A549 (cell line): Measurements from ENCODE around the gene KCNMA1. TPM values are rescaled to one million over a fixed set of nuclear protein-coding genes. Genes with fewer than 3 reads are reported as not detected.

Source experiments
- ATAC-seq, 2 experiments: fragments of 200-7000 bp in 1 of 2; fragments of >200 bp in 1 of 2; cut with Nextera tagmentation in 1 of 2; cut with Tn5 transposase in 1 of 2; 3 replicates each; pipeline versions ENCODE4 v1.8.0 to v1.9.1; 2018 to 2020; ENCODE audit warnings: mild to moderate bottlenecking in 1 of 2, moderate library complexity in 1 of 2
- CTCF ChIA-PET: fragments of 300-600 bp; sonication (Branson Sonifier 250); formaldehyde crosslinking; extraction: SDS; loops from one replicate; lab custom pipeline; 2021; ENCODE audit warnings: antibody characterized with exemption, inconsistent platforms; lab: Yijun Ruan, JAX
- POLR2A ChIA-PET: fragments of 350-600 bp; formaldehyde crosslinking; extraction: SDS; loops from one replicate; lab custom pipeline; 2021; ENCODE audit warnings: antibody characterized with exemption, inconsistent platforms; lab: Yijun Ruan, JAX
- DNase-seq, 2 experiments: peaks; one replicate each; pipeline versions ENCODE4 v3.0.0 to v3.0.0-alpha.2; 2011 to 2016; ENCODE audit warnings: low read depth in 1 of 2, low spot score in 1 of 2
- FAIRE-seq: peaks from 2 replicates; lab custom pipeline; 2011; peaks lifted over from hg19 to GRCh38; lab: Jason Lieb, UNC
- H3K27ac ChIP-seq, 2 experiments: fragments of >200 bp; sonication (Bioruptor Twin); formaldehyde crosslinking; 3 replicates each; pipeline ENCODE4 v1.5.1; 2016 to 2017
- H3K4me1 ChIP-seq: fragments of >200 bp; sonication (Bioruptor Twin); formaldehyde crosslinking; 3 replicates; pipeline ENCODE4 v1.6.1; 2016
- H3K4me2 ChIP-seq: fragments of >200 bp; sonication (Bioruptor Twin); formaldehyde crosslinking; 3 replicates; pipeline ENCODE4 v1.6.1; 2016
- H3K4me3 ChIP-seq: fragments of >200 bp; sonication (Bioruptor Twin); formaldehyde crosslinking; 3 replicates; pipeline ENCODE4 v1.5.1; 2016
- H3K9me3 ChIP-seq: fragments of >200 bp; sonication (Bioruptor Twin); formaldehyde crosslinking; 3 replicates; pipeline ENCODE4 v1.6.1; 2016
- CBX8 ChIP-seq: fragments of 200-600 bp; sonication (generic); IDR thresholded peaks from 2 replicates; pipeline ENCODE4 v1.6.1; 2016
- CEBPB ChIP-seq, 2 experiments: fragments of >200 bp in 1 of 2; sonication (Bioruptor Twin) in 1 of 2; formaldehyde crosslinking in 1 of 2; IDR thresholded peaks; 2 replicates each; pipeline ENCODE4 v1.6.1; 2012 to 2016
- ESRRA ChIP-seq: fragments of 150-350 bp; IDR thresholded peaks from 2 replicates; pipeline ENCODE4 v1.6.1; 2014; ENCODE audit warnings: mild to moderate bottlenecking, low read length, borderline replicate concordance
- FOSL2 ChIP-seq, 2 experiments: fragments of 450-650 bp in 1 of 2; fragments of >200 bp in 1 of 2; sonication (Bioruptor Twin) in 1 of 2; formaldehyde crosslinking; IDR thresholded peaks; 2 replicates each; pipeline versions ENCODE4 v1.5.0 to v1.6.1; 2016 to 2020; ENCODE audit warnings: mild to moderate bottlenecking in 1 of 2, moderate library complexity in 1 of 2
- GATA3 ChIP-seq: IDR thresholded peaks from 2 replicates; pipeline ENCODE4 v1.6.1; 2012; ENCODE audit warnings: borderline replicate concordance
- HOXA7 ChIP-seq: fragments of 250-450 bp; sonication (Bioruptor Pico); IDR thresholded peaks from 2 replicates; pipeline ENCODE4 v1.5.0; 2020; ENCODE audit warnings: mild to moderate bottlenecking, moderate library complexity
- HOXB13 ChIP-seq: fragments of 250-450 bp; sonication (Bioruptor Pico); IDR thresholded peaks from 2 replicates; pipeline ENCODE4 v1.5.0; 2020; ENCODE audit warnings: low read depth, mild to moderate bottlenecking, moderate library complexity
- JUNB ChIP-seq: fragments of >200 bp; sonication (Bioruptor Twin); formaldehyde crosslinking; IDR thresholded peaks from 2 replicates; pipeline ENCODE4 v1.6.1; 2016
- MAFK ChIP-seq: fragments of 450-650 bp; IDR thresholded peaks from 2 replicates; pipeline ENCODE4 v1.6.1; 2014; ENCODE audit not compliant: partially characterized antibody
- MAZ ChIP-seq: fragments of 150-350 bp; IDR thresholded peaks from 2 replicates; pipeline ENCODE4 v1.6.1; 2014; ENCODE audit warnings: antibody characterized with exemption, low read depth, low read length, borderline replicate concordance
- MYC ChIP-seq: IDR thresholded peaks from 2 replicates; pipeline ENCODE4 v1.6.1; 2012; ENCODE audit warnings: mild to moderate bottlenecking, inconsistent platforms, low read length, improper control_type of control experiment, borderline replicate concordance
- POLR2A ChIP-seq: IDR thresholded peaks from 2 replicates; pipeline ENCODE4 v1.6.1; 2012; ENCODE audit warnings: mild to moderate bottlenecking, low read length
- RNF2 ChIP-seq: fragments of 200-600 bp; sonication (generic); IDR thresholded peaks from 2 replicates; pipeline ENCODE4 v1.6.1; 2016; ENCODE audit warnings: low read depth, mild to moderate bottlenecking, antibody characterized with exemption, moderate library complexity, borderline replicate concordance
- SREBF2 ChIP-seq: fragments of 450-650 bp; IDR thresholded peaks from 2 replicates; pipeline ENCODE4 v1.6.1; 2014; ENCODE audit warnings: mild to moderate bottlenecking, moderate library complexity
- TFCP2L1 ChIP-seq: fragments of 250-450 bp; sonication (Bioruptor Pico); IDR thresholded peaks from 2 replicates; pipeline ENCODE4 v1.5.0; 2021; ENCODE audit warnings: mild to moderate bottlenecking
- ZC3H11A ChIP-seq: fragments of 450-650 bp; IDR thresholded peaks from 2 replicates; pipeline ENCODE4 v1.6.1; 2014; ENCODE audit warnings: antibody characterized with exemption, mild to moderate bottlenecking
- WGBS: methylation state at CpG from one replicate; pipeline ENCODE4 v1.1.6; 2017; ENCODE audit errors: missing lambda C conversion rate; 5-methylcytosine and 5-hydroxymethylcytosine counted together
- polyA plus RNA-seq, 4 experiments: library from polyadenylated mRNA; depleted of rRNA in 3 of 4; stranded (reverse); fragments of >200 nt; fragmentation: RNase III in 1 of 4; extraction: RNeasy Plus Mini Kit Qiagen cat#74134 plus additional on column Dnase treatment in 1 of 4; gene quantifications; 2 replicates in 3 of 4; 3 replicates in 1 of 4; pipeline ENCODE4 v1.2.3, GENCODE V29; 2011 to 2017
- TF ChIP-seq, protein P1 (sequence below): fragments of 200-600 bp; sonication (generic); IDR thresholded peaks from 2 replicates; pipeline ENCODE4 v1.6.1; 2016; ENCODE audit warnings: antibody characterized with exemption, mild to moderate bottlenecking, moderate library complexity
- TF ChIP-seq, protein P2 (sequence below): fragments of >200 bp; sonication (Bioruptor Twin); formaldehyde crosslinking; IDR thresholded peaks from 3 replicates; pipeline ENCODE4 v1.5.1; 2016
- TF ChIP-seq, protein P3 (sequence below): fragments of >200 bp; sonication (Bioruptor Twin); formaldehyde crosslinking; IDR thresholded peaks from 2 replicates; pipeline ENCODE4 v1.6.1; 2016
- TF ChIP-seq, protein P4 (sequence below): fragments of 450-650 bp; IDR thresholded peaks from 2 replicates; pipeline ENCODE4 v1.6.1; 2014; ENCODE audit warnings: antibody characterized with exemption

Gene KCNMA1
- polyA plus RNA-seq, 2 of the 4 experiments (the other 2 are of a cell fraction), result 14.9 to 30.6 TPM

DNA sequence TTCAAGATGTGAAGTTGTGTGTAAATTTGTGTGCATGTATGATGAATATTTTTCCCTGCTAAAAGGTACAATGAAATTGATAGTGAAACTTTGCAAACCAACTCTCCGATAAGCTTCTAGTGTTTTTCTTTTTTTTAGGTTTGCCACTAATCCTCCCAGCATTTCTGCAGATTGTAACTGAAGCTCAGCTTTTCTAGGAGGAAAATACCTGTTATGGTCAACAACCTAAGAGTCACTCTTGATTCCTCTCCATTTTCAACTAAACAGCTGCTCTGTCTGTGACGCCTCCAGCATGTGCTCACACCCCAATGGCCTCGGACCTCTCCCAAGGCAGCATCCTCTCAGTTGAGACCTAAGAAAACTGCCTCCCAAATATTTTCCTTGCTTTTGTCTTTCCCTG is 406.2 kb downstream of the KCNMA1 start:
- H3K4me2 ChIP-seq, result no peak overlapping the region
- FAIRE-seq (no peak), ATAC-seq (no peak), DNase-seq (no peak)
- H3K27ac ChIP-seq, result no peak overlapping the region
- POLR2A ChIA-PET, result no interaction called here
- H3K9me3 ChIP-seq, result no peaks in the 10 kb centered on the region
- no peaks in the 10 kb centered on the region; the same call in 2 of the 3 replicates for H3K4me1 ChIP-seq
- TF ChIP-seq ESRRA, result no peak
- no peak for TF ChIP-seq MAFK
- TF ChIP-seq MYC, result no peak
- no peak for TF ChIP-seq RNF2
- no peak for TF ChIP-seq POLR2A
- TF ChIP-seq CBX8, result no peak
- no peak for TF ChIP-seq ZC3H11A
- TF ChIP-seq TFCP2L1 (CRISPR knock-in tag), result no peak
- TF ChIP-seq MAZ, result no peak
- TF ChIP-seq, all 56 proteins: peak for 0
- H3K4me3 ChIP-seq, result no peak overlapping the region
- CTCF ChIA-PET, result interaction anchor here (1.8 to 2.2 kb wide), 2 partner anchors 13 to 58 kb away, joined by 6 to 9 read pairs; no protein-coding TSS in a partner anchor
- 83% methylated on average over 3 of the region's 3 CpGs for WGBS

DNA sequence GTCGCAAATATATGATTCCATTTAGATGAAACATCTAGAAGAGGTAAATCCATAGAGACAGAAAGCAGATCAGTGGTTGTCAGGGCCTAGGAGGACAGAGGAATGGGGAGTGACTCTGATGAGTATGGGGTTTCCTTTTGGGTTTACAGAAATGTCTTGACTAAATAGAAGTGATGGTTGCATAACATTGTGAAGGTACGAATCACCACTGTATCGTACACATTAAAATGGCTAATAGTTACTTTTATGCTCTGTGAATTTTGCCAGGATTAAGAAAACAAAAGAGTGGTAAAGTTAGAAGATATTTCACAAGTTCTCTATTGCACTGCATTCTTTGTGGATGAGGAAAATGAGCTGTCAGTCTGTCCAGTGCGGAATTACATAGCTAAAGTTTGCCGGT is 407.4 kb downstream of the KCNMA1 start:
- WGBS, result 44% methylated on average over 5 of the region's 5 CpGs
- Histone ChIP-seq H3K4me3 (no peak overlapping the region), H3K27ac (peak overlapping the region in 1 of 2 experiments; percentile 16; a peak in 1 of 6 replicates), H3K9me3 (no peaks in the 10 kb centered on the region), H3K4me1 (no peaks in the 10 kb centered on the region; the same call in 2 of the 3 replicates), H3K4me2 (0 out of 3 replicates have a peak overlapping the region, but pooled peaks have one; percentile 19)
- TF ChIP-seq CEBPB (IDR thresholded peaks at IDR 0.05) (peak in 1 of 2 experiments; percentile 42; a peak in 2 of 4 replicates), JUNB (0 out of 2 replicates have a peak, but pooled peaks have one; percentile 22), HOXA7 (CRISPR knock-in tag) (no peak)
- POLR2A ChIA-PET, result no interaction called here
- CTCF ChIA-PET, result interaction anchor here (1.8 to 2.2 kb wide), 2 partner anchors 12 to 57 kb away, joined by 6 to 9 read pairs; no protein-coding TSS in a partner anchor
- FAIRE-seq (no peak), ATAC-seq (peak in 1 of 2 experiments; percentile 50; a peak in 4 of 6 replicates), DNase-seq (peak in 1 of 2 experiments; percentile 18)

DNA sequence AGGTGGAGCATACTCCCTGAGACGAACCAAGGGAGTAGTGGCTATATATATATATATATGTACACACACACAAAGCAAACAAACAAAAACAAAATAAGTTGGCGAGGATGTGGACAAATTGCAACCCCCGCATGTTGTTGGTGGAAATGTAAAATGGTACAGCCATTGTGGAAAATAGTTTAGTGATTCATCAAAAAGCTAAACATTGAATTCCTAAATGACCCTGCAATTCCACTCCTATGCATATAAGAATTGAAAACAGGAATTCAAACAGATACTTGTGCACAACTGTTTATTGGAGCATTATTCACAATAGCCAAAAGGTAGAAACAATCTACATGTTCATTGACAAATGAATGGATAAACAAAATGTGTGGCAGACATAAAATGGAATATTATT is 407.9 kb downstream of the KCNMA1 start:
- no peak for ATAC-seq
- no peak overlapping the region for H3K4me2 ChIP-seq
- H3K4me3 ChIP-seq, result no peak overlapping the region
- WGBS, result 76% methylated on average over 3 of the region's 3 CpGs
- no peak overlapping the region for H3K27ac ChIP-seq
- CTCF ChIA-PET, result interaction anchor here (2.2 kb wide), 1 partner anchor 56 kb away, joined by 9 read pairs; no protein-coding TSS in a partner anchor
- TF ChIP-seq SREBF2, result no peak
- TF ChIP-seq, protein P1, sequence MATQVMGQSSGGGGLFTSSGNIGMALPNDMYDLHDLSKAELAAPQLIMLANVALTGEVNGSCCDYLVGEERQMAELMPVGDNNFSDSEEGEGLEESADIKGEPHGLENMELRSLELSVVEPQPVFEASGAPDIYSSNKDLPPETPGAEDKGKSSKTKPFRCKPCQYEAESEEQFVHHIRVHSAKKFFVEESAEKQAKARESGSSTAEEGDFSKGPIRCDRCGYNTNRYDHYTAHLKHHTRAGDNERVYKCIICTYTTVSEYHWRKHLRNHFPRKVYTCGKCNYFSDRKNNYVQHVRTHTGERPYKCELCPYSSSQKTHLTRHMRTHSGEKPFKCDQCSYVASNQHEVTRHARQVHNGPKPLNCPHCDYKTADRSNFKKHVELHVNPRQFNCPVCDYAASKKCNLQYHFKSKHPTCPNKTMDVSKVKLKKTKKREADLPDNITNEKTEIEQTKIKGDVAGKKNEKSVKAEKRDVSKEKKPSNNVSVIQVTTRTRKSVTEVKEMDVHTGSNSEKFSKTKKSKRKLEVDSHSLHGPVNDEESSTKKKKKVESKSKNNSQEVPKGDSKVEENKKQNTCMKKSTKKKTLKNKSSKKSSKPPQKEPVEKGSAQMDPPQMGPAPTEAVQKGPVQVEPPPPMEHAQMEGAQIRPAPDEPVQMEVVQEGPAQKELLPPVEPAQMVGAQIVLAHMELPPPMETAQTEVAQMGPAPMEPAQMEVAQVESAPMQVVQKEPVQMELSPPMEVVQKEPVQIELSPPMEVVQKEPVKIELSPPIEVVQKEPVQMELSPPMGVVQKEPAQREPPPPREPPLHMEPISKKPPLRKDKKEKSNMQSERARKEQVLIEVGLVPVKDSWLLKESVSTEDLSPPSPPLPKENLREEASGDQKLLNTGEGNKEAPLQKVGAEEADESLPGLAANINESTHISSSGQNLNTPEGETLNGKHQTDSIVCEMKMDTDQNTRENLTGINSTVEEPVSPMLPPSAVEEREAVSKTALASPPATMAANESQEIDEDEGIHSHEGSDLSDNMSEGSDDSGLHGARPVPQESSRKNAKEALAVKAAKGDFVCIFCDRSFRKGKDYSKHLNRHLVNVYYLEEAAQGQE, result no peak
- TF ChIP-seq, protein P2, sequence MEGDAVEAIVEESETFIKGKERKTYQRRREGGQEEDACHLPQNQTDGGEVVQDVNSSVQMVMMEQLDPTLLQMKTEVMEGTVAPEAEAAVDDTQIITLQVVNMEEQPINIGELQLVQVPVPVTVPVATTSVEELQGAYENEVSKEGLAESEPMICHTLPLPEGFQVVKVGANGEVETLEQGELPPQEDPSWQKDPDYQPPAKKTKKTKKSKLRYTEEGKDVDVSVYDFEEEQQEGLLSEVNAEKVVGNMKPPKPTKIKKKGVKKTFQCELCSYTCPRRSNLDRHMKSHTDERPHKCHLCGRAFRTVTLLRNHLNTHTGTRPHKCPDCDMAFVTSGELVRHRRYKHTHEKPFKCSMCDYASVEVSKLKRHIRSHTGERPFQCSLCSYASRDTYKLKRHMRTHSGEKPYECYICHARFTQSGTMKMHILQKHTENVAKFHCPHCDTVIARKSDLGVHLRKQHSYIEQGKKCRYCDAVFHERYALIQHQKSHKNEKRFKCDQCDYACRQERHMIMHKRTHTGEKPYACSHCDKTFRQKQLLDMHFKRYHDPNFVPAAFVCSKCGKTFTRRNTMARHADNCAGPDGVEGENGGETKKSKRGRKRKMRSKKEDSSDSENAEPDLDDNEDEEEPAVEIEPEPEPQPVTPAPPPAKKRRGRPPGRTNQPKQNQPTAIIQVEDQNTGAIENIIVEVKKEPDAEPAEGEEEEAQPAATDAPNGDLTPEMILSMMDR, result no peak
- no peak for TF ChIP-seq HOXB13
- TF ChIP-seq MAFK, result no peak
- TF ChIP-seq FOSL2 (IDR thresholded peaks at IDR 0.05), result no peak
- no peak for TF ChIP-seq FOSL2 (CRISPR knock-in tag; IDR thresholded peaks at IDR 0.05)
- TF ChIP-seq, protein P3, sequence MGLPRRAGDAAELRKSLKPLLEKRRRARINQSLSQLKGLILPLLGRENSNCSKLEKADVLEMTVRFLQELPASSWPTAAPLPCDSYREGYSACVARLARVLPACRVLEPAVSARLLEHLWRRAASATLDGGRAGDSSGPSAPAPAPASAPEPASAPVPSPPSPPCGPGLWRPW, result no peak
- TF ChIP-seq, protein P4, sequence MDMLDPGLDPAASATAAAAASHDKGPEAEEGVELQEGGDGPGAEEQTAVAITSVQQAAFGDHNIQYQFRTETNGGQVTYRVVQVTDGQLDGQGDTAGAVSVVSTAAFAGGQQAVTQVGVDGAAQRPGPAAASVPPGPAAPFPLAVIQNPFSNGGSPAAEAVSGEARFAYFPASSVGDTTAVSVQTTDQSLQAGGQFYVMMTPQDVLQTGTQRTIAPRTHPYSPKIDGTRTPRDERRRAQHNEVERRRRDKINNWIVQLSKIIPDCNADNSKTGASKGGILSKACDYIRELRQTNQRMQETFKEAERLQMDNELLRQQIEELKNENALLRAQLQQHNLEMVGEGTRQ, result no peak
- TF ChIP-seq GATA3, result no peak
- no peak for TF ChIP-seq MYC
- DNase-seq, result no peak
- H3K4me1 ChIP-seq, result no peaks in the 10 kb centered on the region; the same call in 2 of the 3 replicates
- POLR2A ChIA-PET, result no interaction called here
- H3K9me3 ChIP-seq, result no peaks in the 10 kb centered on the region
- FAIRE-seq, result no peak
